Lower lobe of right lung (tissue), 2 donors: ENCODE data around the gene WNT9B. TPM values are rescaled to one million over a fixed set of nuclear protein-coding genes. Genes with fewer than 3 reads are reported as not detected.

Experiments used
- ATAC-seq, 2 donors: fragments of 200-7000 bp; cut with Tn5 transposase; one replicate each; pipeline ENCODE4 v1.9.1; 2020 to 2022; ENCODE audit warnings: mild to moderate bottlenecking in 2 of 2, moderate library complexity in 2 of 2
- DNase-seq: peaks from one replicate; pipeline ENCODE4 v3.0.0-alpha.2; 2020
- H3K27ac ChIP-seq: fragments of 200-600 bp; one replicate; pipeline ENCODE4 v1.8.0; 2022
- H3K27me3 ChIP-seq: fragments of 200-600 bp; one replicate; pipeline ENCODE4 v1.8.0; 2022; ENCODE audit warnings: low read depth
- H3K36me3 ChIP-seq: fragments of 200-600 bp; one replicate; pipeline ENCODE4 v1.8.0; 2022; ENCODE audit warnings: mild to moderate bottlenecking
- H3K4me1 ChIP-seq: fragments of 200-600 bp; one replicate; pipeline ENCODE4 v1.8.0; 2022
- H3K4me3 ChIP-seq: fragments of 200-600 bp; one replicate; pipeline ENCODE4 v1.8.0; 2022; ENCODE audit warnings: mild to moderate bottlenecking
- H3K9me3 ChIP-seq: fragments of 200-600 bp; one replicate; pipeline ENCODE4 v1.8.0; 2022
- intact Hi-C: fragments of 100-400 bp; cut with DNase I; formaldehyde crosslinking; loops from one replicate; pipeline ENCODE4 v1.11.0; 2022
- long read RNA-seq: library from polyadenylated mRNA; unstranded; transcript quantifications from one replicate; pipeline ENCODE4 v2.0.0, GENCODE V29; 2021
- total RNA-seq: library from RNA; stranded (reverse); fragmentation: NEBNext Ultra II Directional; extraction: Animal tissue kit (Norgen Biotek cat#: 25700); gene quantifications from one replicate; pipeline ENCODE4 v1.2.1, GENCODE V29; 2021
- TF ChIP-seq, protein P1 (sequence below): fragments of 200-600 bp; IDR thresholded peaks from one replicate; pipeline ENCODE4 v1.8.0; 2022; ENCODE audit warnings: antibody characterized with exemption, mild to moderate bottlenecking
- donor health status: DM: no; HTN: yes; CAD: no; lungs with severe emphysema.

The WNT9B gene, protein sequence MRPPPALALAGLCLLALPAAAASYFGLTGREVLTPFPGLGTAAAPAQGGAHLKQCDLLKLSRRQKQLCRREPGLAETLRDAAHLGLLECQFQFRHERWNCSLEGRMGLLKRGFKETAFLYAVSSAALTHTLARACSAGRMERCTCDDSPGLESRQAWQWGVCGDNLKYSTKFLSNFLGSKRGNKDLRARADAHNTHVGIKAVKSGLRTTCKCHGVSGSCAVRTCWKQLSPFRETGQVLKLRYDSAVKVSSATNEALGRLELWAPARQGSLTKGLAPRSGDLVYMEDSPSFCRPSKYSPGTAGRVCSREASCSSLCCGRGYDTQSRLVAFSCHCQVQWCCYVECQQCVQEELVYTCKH
- 0.80 TPM for total RNA-seq
- long read RNA-seq, partial matches to known transcripts, result 0 of 1 reads
- long read RNA-seq, other reads (novel, unspliced or antisense), result 1 of 1 reads

GRCh38 chr17:46851029-46851741, at the start of gene WNT9B:
TSS of gene WNT9B (plus strand) at chr17:46851583. CDS start at chr17:46851639, 56 bp downstream.
- Histone ChIP-seq H3K9me3 (no peaks in the 10 kb centered on the region), H3K4me1 (peaks cover 8% of the 10 kb centered on the region), H3K36me3 (no peaks in the 10 kb centered on the region), H3K4me3 (peak within 1 kb of the TSS; percentile 44), H3K27me3 (peaks cover 63% of the 10 kb centered on the region), H3K27ac (no peak within 1 kb of the TSS)
- TF ChIP-seq, protein P1, sequence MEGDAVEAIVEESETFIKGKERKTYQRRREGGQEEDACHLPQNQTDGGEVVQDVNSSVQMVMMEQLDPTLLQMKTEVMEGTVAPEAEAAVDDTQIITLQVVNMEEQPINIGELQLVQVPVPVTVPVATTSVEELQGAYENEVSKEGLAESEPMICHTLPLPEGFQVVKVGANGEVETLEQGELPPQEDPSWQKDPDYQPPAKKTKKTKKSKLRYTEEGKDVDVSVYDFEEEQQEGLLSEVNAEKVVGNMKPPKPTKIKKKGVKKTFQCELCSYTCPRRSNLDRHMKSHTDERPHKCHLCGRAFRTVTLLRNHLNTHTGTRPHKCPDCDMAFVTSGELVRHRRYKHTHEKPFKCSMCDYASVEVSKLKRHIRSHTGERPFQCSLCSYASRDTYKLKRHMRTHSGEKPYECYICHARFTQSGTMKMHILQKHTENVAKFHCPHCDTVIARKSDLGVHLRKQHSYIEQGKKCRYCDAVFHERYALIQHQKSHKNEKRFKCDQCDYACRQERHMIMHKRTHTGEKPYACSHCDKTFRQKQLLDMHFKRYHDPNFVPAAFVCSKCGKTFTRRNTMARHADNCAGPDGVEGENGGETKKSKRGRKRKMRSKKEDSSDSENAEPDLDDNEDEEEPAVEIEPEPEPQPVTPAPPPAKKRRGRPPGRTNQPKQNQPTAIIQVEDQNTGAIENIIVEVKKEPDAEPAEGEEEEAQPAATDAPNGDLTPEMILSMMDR, result no peak
- no peak for DNase-seq
- peak; percentile 37 to 41 for ATAC-seq
- intact Hi-C loops, result no loop called here

DNA sequence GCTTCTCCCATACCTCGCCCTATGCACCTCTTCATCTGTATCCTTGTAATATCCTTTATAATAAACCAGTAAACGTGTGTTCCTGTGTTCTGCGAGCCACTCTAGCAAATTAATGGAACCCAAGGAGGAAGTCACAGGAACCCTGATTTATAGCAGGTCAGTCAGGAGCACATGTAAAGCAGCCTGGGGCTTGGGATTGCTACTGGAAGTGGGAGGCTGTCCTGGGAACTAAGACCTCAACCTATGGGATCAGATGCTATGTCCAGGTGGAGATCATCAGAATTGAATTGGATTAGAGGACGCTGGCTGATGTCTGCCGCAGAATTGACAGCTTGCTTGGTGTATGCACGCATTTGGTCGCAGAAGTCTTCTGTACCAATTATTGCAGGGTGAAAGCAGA, 48.6 kb upstream of the WNT9B start:
- TF ChIP-seq, protein P1, result no peak
- Histone ChIP-seq H3K27ac (no peak overlapping the region), H3K9me3 (no peaks in the 10 kb centered on the region), H3K27me3 (no peaks in the 10 kb centered on the region), H3K4me3 (no peak overlapping the region), H3K4me1 (no peaks in the 10 kb centered on the region), H3K36me3 (no peaks in the 10 kb centered on the region)
- DNase-seq (no peak), ATAC-seq (no peak)
- intact Hi-C loops, result no loop called here

- no peak for DNase-seq
- no peak for ATAC-seq
- TF ChIP-seq, protein P1, result no peak
- Histone ChIP-seq H3K27ac (no peak overlapping the region), H3K4me3 (no peak overlapping the region), H3K27me3 (no peaks in the 10 kb centered on the region), H3K9me3 (no peaks in the 10 kb centered on the region), H3K36me3 (no peaks in the 10 kb centered on the region), H3K4me1 (no peaks in the 10 kb centered on the region)
- intact Hi-C loops, result no loop called here
Measured at GRCh38 chr17:46803544-46803943, 47.8 kb upstream of the WNT9B start.

DNA sequence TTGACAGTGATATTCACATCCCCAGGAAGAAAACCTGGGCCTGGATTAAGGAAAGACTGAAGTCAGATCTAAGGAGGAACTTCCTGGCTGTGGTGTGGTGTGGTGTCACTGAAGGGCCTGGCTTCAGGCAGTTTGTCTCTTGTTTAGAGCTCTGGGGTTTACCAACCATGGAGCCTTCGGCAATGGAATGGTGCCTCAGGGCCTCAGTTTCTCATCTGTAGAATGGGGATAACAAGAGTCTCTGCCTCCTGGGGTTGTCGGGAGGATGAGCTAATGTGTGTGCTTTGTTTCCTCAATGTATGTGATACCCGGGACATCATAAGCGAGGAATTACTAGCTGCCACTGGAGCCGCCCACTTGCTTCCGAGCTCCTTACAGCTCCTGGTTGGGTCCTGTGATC, 45.6 kb upstream of the WNT9B start:
- ATAC-seq (no peak), DNase-seq (no peak)
- H3K36me3 ChIP-seq, result no peaks in the 10 kb centered on the region
- H3K9me3 ChIP-seq, result no peaks in the 10 kb centered on the region
- no peaks in the 10 kb centered on the region for H3K27me3 ChIP-seq
- TF ChIP-seq, protein P1, result no peak
- no peaks in the 10 kb centered on the region for H3K4me1 ChIP-seq
- no peak overlapping the region for H3K27ac ChIP-seq
- intact Hi-C loops, result no loop called here
- no peak overlapping the region for H3K4me3 ChIP-seq

GRCh38 chr17:46809110-46809571, 42.2 kb upstream of the WNT9B start:
- H3K4me1 ChIP-seq, result no peaks in the 10 kb centered on the region
- intact Hi-C loops, result no loop called here
- H3K27me3 ChIP-seq, result peaks cover 16% of the 10 kb centered on the region
- H3K4me3 ChIP-seq, result no peak overlapping the region
- no peaks in the 10 kb centered on the region for H3K36me3 ChIP-seq
- H3K27ac ChIP-seq, result no peak overlapping the region
- H3K9me3 ChIP-seq, result no peaks in the 10 kb centered on the region
- peak in 1 of 2 donors; percentile 25 for ATAC-seq
- TF ChIP-seq, protein P1, result no peak
- DNase-seq, result no peak
